Adipocyte (in vitro differentiated cells): ENCODE measurements around the gene IL15RA.
A peak's percentile ranks its signal among the peaks of the same experiment; 100 is the strongest.

Experiments used
- DNase-seq: peaks from one replicate; pipeline ENCODE4 v3.0.0-alpha.2; 2015; ENCODE audit warnings: low read depth
- H3K27me3 ChIP-seq: replicated peaks from 2 replicates; pipeline ENCODE4 v1.7.0; 2013; ENCODE audit warnings: mild to moderate bottlenecking, low read length, moderate library complexity; ENCODE audit not compliant: control insufficient read depth, insufficient read depth
- H3K36me3 ChIP-seq: 2 replicates; pipeline ENCODE4 v1.7.0; 2013; ENCODE audit warnings: low read length, mild to moderate bottlenecking, moderate library complexity; ENCODE audit not compliant: control insufficient read depth, insufficient read depth, severe bottlenecking
- H3K4me1 ChIP-seq: 2 replicates; pipeline ENCODE4 v1.7.0; 2013; ENCODE audit warnings: mild to moderate bottlenecking, low read length, moderate library complexity; ENCODE audit not compliant: control insufficient read depth, insufficient read depth
- H3K4me3 ChIP-seq: 2 replicates; pipeline ENCODE4 v1.7.0; 2013; ENCODE audit warnings: mild to moderate bottlenecking, low read length, moderate library complexity
- H3K9ac ChIP-seq: 2 replicates; pipeline ENCODE4 v1.7.0; 2013; ENCODE audit warnings: mild to moderate bottlenecking, low read length, moderate library complexity
- H3K9me3 ChIP-seq: 2 replicates; pipeline ENCODE4 v1.7.0; 2013; ENCODE audit warnings: mild to moderate bottlenecking, low read length, moderate library complexity; ENCODE audit not compliant: control insufficient read depth

IL15RA gene

GRCh38 chr10:5983774-5984173 lies 6.4 kb upstream of the IL15RA start:
- peaks cover 23% of the 10 kb centered on the region for H3K4me1 ChIP-seq
- DNase-seq: no peak
- no peaks in the 10 kb centered on the region for H3K27me3 ChIP-seq
- no peaks in the 10 kb centered on the region for H3K9me3 ChIP-seq
- H3K4me3 ChIP-seq: no peak overlapping the region
- no peaks in the 10 kb centered on the region for H3K36me3 ChIP-seq
- no peak overlapping the region for H3K9ac ChIP-seq

DNA sequence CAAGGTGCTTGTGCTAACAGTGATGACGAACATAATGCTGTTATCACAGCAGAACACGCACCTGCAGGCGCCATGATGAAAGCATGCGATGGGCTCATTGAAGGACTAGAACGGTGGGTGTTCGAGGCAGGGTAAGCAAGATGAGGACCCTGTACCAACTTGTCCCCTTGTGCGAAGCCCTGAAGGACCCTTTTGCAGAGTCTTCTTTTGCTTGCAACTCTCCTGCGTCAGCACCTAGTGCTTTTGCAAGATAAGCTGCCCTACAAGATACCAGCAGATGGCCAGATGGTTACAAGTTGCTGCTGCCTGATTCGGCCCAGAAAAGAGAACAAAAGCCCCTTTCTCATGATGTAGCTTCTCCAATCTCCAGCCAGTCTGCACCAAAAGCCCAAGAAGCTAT lies 4.2 kb upstream of the IL15RA start:
- Histone ChIP-seq H3K4me3 (no peak overlapping the region), H3K27me3 (no peaks in the 10 kb centered on the region), H3K9ac (no peak overlapping the region), H3K36me3 (no peaks in the 10 kb centered on the region), H3K4me1 (peaks cover 8% of the 10 kb centered on the region), H3K9me3 (no peaks in the 10 kb centered on the region)
- no peak for DNase-seq

DNA sequence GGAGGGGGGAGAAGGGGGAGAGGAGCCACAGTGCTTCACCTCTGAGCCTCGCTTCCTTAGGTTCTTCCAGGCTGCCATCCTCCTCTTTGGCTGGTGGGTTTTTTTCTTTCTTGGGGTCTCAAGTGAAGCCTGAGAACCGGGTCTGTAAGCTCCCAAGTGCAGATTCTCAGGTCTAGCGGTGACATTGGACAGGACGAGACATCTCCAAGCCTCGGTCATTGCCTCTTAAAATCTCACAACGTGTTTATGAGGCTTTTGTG lies 817 bp upstream of the IL15RA start:
- Histone ChIP-seq H3K4me3 (peak overlapping the region; percentile 92), H3K36me3 (no peaks in the 10 kb centered on the region), H3K4me1 (peaks cover 11% of the 10 kb centered on the region), H3K9ac (no peak overlapping the region), H3K27me3 (no peaks in the 10 kb centered on the region), H3K9me3 (no peaks in the 10 kb centered on the region)
- no peak for DNase-seq

DNA sequence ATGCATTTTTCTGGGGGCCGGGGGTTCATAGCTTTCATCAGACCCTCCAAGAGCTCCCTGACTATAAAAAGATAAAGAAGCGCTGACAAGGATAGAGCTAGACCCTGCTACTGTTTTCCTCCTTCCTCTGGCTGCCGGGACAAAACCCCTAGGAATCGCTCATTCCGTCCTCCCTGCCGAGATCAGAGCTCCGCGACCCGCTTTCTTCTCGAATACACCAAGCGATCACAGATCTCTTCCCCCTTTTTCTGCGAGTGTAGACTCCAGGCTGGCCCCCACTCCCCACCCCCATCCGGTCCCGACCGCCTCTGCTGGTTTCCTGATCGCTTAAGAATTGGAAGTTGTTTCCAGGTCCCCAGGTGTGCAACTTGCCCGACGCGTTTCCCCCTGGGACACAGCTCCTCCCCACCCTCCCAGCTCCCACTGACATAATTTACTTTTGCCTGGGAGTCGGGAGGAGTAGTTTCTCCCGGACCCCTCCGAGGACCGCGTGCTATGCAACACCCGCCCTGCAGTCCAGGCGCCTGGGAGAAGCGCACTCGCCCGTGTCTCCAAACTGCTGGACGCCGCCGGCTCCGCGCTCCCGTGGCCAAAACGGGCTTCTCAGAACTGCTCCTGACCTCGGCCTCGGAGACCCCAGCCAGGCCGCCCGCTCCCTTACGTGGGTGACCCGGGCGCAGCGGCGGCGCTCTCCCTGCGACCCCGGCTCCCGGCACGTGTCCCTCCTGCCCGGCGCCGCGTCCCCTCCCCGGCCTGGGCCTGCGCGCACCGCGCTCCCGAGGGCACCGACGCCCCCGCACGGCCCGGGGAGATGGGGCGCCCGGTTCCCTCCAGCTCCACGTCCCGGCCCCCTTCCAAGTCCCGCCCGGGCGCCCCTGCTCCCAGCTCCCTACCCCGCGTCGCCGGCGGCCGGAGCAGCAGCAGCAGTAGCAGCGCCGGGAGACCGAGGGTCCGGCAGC lies 552 bp downstream of the IL15RA start:
- Histone ChIP-seq H3K4me3 (peak overlapping the region; percentile 92), H3K9ac (peak overlapping the region; percentile 86), H3K27me3 (no peaks in the 10 kb centered on the region), H3K36me3 (no peaks in the 10 kb centered on the region), H3K9me3 (no peaks in the 10 kb centered on the region), H3K4me1 (peaks cover 16% of the 10 kb centered on the region)
- peak; percentile 72 for DNase-seq

DNA sequence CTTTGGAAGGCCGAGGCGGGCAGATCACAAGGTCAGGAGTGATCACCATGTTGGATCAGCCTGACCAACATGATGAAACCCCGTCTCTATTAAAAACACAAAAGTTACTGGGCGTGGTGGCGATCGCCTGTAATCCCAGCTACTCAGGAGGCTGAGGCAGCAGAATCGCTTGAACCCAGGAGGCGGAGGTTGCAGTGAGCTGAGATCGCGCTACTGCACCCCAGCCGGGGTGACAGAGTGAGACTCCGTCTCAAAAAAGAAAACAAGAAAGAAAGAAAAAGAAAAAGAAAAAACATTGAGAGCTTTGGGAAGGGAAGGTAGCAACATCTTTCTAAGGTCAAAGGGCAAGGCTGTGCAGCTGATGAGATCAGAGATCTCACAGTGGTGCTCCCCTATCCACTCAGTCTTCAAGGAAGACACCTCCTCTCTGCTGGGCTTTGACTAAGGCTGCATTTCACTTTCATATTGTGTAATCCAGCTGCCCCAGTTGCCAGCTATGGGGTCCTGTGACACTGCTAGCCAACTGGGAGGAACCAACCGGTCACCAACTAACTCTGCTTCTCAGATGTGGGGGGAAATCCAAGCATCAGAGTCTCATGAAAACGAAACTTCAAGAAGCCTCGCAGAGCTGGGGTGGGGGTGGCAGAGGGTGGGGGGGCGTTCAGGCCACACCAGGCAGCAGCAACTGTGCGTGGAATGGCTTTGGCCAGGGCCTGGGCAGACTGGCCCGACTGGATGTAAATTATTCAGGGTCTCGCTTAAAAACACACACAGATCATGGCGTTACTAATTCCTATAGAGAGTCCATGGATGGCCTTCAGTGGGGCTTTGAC lies 1.5 kb downstream of the IL15RA start:
- DNase-seq: peak; percentile 41
- H3K9me3 ChIP-seq: no peaks in the 10 kb centered on the region
- H3K36me3 ChIP-seq: no peaks in the 10 kb centered on the region
- H3K27me3 ChIP-seq: no peaks in the 10 kb centered on the region
- peaks cover 24% of the 10 kb centered on the region for H3K4me1 ChIP-seq
- H3K9ac ChIP-seq: peak overlapping the region; percentile 86
- H3K4me3 ChIP-seq: peak overlapping the region; percentile 92

DNA sequence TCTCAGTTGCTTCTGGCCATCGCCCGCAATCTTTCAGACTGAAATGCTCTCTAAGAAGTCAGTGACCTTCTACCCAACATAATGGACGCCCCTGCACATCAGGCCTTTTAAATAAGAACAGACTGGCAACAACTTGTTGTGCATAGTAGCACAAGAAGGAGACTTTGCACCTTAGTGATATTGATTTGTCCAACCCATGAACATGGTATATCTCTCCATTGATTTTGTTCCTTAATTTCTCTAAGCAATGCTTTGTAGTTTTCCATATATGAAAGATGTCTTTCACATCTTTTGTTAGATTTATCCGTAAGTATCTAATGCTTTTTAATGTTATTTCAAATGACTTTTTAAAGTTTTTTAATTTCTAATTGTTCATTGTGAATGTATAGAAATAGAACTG lies 4.3 kb downstream of the IL15RA start:
- H3K9ac ChIP-seq: no peak overlapping the region
- no peak for DNase-seq
- no peak overlapping the region for H3K4me3 ChIP-seq
- H3K9me3 ChIP-seq: no peaks in the 10 kb centered on the region
- peaks cover 24% of the 10 kb centered on the region for H3K4me1 ChIP-seq
- no peaks in the 10 kb centered on the region for H3K36me3 ChIP-seq
- H3K27me3 ChIP-seq: no peaks in the 10 kb centered on the region

DNA sequence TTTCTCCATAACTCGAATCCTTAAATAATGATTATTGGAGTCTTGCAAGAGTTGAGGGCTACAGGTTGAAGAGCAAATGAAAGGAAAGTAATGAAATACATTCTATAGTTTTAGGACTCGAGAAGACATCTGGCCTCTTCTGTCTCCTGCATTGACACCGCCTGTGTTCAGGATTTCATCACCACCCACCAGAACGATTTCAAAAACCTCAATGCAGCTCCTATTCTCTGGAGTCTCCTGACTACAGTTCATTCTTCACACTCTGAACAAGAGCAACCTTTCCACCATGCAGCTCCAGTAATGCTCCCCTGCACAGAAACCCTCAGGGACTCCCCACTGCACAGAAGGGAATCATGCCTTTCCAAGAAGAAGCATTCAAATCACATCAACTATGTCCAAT lies 5.5 kb downstream of the IL15RA start:
- no peak for DNase-seq
- H3K9me3 ChIP-seq: no peaks in the 10 kb centered on the region
- no peaks in the 10 kb centered on the region for H3K36me3 ChIP-seq
- no peaks in the 10 kb centered on the region for H3K27me3 ChIP-seq
- no peak overlapping the region for H3K4me3 ChIP-seq
- no peak overlapping the region for H3K9ac ChIP-seq
- peaks cover 24% of the 10 kb centered on the region for H3K4me1 ChIP-seq

DNA sequence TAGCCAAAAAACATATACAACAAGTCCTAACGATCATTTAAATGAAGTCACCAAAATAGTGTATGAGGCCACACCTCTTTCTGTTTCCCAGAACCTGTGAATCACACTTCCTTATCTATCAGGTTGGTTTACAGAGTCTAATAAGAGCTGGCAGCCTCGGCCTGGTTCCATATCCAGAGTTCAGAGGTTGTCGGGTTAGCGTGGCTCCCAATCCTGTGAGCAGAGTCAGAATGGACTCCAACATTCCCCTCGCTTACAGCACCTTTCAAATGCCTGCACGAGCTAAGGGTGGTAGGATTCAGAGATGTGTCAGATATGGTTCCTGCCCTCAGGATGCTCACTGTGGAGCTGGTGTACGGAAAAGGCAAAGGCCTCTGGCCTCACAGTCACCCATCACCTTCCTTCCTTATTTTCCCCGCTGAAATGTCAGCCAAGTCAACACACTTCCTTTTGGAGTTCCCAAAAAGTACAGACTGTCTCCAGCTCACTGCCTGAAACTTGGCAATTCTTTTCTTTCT lies 6.0 kb downstream of the IL15RA start:
- H3K4me1 ChIP-seq: peaks cover 23% of the 10 kb centered on the region
- no peak for DNase-seq

DNA sequence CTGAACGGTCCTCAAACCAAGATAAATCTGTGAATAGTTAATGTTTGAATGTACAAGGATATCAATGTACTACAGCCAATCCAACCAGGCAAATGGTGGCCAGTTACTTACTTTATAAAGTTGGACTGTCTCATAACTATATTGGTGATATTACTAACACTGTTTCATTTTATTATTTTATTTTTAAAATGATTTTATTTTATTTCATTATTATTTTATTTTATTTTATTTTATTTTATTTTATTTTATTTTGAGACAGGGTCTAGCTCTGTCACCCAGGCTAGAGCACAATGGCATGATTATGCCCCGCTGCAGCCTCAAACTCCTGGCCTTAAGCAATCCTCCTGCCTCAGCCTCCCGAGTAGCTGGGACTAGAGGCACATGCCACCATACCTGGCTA lies 6.8 kb downstream of the IL15RA start:
- H3K9ac ChIP-seq: no peak overlapping the region
- peaks cover 16% of the 10 kb centered on the region for H3K4me1 ChIP-seq
- no peak for DNase-seq
- no peak overlapping the region for H3K4me3 ChIP-seq
- no peaks in the 10 kb centered on the region for H3K27me3 ChIP-seq
- no peaks in the 10 kb centered on the region for H3K36me3 ChIP-seq
- no peaks in the 10 kb centered on the region for H3K9me3 ChIP-seq

More for the DNA sequence above, 6.0 kb downstream of the IL15RA start:
- no peak overlapping the region for H3K9ac ChIP-seq
- no peaks in the 10 kb centered on the region for H3K9me3 ChIP-seq
- H3K4me3 ChIP-seq: no peak overlapping the region
- no peaks in the 10 kb centered on the region for H3K27me3 ChIP-seq
- H3K36me3 ChIP-seq: no peaks in the 10 kb centered on the region

DNA sequence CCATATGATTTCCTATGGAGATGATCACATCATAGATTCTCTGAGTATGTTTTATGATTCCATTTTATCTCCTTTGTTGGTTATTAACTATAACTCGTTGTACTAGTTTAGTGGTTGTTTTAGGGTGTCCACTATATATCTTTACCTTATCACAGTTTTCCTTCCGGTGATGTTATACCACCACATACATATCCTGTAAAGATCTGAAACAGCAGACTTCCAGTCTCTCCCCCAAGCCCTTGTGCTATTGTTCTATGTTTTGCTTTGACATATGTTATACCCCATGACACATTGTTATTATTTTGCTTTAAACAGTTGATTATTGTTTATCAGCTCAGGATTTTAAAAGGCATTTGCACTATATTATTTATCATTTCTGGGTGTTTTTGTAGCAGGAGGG lies 7.3 kb downstream of the IL15RA start:
- no peaks in the 10 kb centered on the region for H3K36me3 ChIP-seq
- H3K4me3 ChIP-seq: no peak overlapping the region
- no peak for DNase-seq
- no peaks in the 10 kb centered on the region for H3K27me3 ChIP-seq
- peaks cover 14% of the 10 kb centered on the region for H3K4me1 ChIP-seq
- no peaks in the 10 kb centered on the region for H3K9me3 ChIP-seq
- H3K9ac ChIP-seq: no peak overlapping the region

GRCh38 chr10:5968681-5969453 lies 8.5 kb downstream of the IL15RA start:
- Histone ChIP-seq H3K9ac (no peak overlapping the region), H3K9me3 (no peaks in the 10 kb centered on the region), H3K27me3 (no peaks in the 10 kb centered on the region), H3K4me1 (peaks cover 14% of the 10 kb centered on the region), H3K36me3 (no peaks in the 10 kb centered on the region), H3K4me3 (no peak overlapping the region)
- DNase-seq: no peak
